Panc1 (cell line): ENCODE results near the gene RCL1.

Source experiments
- TF ChIP-seq, protein P1 (sequence below): fragments of 450-650 bp; IDR thresholded peaks from 2 replicates; pipeline ENCODE4 v1.5.1; 2017; ENCODE audit warnings: mild to moderate bottlenecking
- TF ChIP-seq, protein P2 (sequence below), 2 experiments: IDR thresholded peaks; 2 replicates each; pipeline ENCODE4 v1.6.1; 2011 to 2012; ENCODE audit warnings: low read depth in 2 of 2, control low read depth in 1 of 2, low read length in 1 of 2, mild to moderate bottlenecking in 1 of 2, moderate library complexity in 1 of 2; ENCODE audit not compliant: insufficient read depth in 1 of 2

DNA sequence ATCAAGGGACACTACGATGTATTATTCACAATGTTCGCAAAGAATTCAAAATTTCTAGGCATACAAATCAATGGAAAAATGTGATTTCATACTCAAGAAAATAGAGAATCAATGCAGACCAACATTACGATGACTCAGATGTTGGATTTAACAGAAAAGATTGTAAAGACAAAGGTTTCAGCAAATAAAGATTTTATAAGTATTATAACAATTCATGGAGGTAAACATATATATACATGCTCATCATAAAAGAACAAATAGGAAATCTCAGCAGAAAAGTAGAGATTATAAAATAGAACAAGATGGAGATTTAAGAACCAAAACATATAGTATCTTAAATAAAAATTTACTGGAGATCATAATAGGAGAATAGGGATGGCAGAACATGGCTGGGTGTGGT is 98.9 kb downstream of the RCL1 start:
- TF ChIP-seq, protein P1, sequence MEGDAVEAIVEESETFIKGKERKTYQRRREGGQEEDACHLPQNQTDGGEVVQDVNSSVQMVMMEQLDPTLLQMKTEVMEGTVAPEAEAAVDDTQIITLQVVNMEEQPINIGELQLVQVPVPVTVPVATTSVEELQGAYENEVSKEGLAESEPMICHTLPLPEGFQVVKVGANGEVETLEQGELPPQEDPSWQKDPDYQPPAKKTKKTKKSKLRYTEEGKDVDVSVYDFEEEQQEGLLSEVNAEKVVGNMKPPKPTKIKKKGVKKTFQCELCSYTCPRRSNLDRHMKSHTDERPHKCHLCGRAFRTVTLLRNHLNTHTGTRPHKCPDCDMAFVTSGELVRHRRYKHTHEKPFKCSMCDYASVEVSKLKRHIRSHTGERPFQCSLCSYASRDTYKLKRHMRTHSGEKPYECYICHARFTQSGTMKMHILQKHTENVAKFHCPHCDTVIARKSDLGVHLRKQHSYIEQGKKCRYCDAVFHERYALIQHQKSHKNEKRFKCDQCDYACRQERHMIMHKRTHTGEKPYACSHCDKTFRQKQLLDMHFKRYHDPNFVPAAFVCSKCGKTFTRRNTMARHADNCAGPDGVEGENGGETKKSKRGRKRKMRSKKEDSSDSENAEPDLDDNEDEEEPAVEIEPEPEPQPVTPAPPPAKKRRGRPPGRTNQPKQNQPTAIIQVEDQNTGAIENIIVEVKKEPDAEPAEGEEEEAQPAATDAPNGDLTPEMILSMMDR, result no peak
- TF ChIP-seq, protein P2, sequence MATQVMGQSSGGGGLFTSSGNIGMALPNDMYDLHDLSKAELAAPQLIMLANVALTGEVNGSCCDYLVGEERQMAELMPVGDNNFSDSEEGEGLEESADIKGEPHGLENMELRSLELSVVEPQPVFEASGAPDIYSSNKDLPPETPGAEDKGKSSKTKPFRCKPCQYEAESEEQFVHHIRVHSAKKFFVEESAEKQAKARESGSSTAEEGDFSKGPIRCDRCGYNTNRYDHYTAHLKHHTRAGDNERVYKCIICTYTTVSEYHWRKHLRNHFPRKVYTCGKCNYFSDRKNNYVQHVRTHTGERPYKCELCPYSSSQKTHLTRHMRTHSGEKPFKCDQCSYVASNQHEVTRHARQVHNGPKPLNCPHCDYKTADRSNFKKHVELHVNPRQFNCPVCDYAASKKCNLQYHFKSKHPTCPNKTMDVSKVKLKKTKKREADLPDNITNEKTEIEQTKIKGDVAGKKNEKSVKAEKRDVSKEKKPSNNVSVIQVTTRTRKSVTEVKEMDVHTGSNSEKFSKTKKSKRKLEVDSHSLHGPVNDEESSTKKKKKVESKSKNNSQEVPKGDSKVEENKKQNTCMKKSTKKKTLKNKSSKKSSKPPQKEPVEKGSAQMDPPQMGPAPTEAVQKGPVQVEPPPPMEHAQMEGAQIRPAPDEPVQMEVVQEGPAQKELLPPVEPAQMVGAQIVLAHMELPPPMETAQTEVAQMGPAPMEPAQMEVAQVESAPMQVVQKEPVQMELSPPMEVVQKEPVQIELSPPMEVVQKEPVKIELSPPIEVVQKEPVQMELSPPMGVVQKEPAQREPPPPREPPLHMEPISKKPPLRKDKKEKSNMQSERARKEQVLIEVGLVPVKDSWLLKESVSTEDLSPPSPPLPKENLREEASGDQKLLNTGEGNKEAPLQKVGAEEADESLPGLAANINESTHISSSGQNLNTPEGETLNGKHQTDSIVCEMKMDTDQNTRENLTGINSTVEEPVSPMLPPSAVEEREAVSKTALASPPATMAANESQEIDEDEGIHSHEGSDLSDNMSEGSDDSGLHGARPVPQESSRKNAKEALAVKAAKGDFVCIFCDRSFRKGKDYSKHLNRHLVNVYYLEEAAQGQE (IDR thresholded peaks at IDR 0.05; ENCODE audit: insufficient read depth in 1 of 2, low read depth in 2 of 2, low read length in 1 of 2), result no peak
